HFF-Myc (cell line): ENCODE results near the gene CGREF1.

Experiments used
- DNase-seq: peaks from one replicate; pipeline ENCODE4 v3.0.0-alpha.2; 2011; ENCODE audit warnings: low read depth; ENCODE audit errors: extremely low read depth
- H3K4me3 ChIP-seq: replicated peaks from 2 replicates; pipeline ENCODE4 v1.5.1; 2011; ENCODE audit warnings: low read depth, mild to moderate bottlenecking, control low read depth, low read length
- TF ChIP-seq, protein P1 (sequence below): IDR thresholded peaks from 2 replicates; pipeline ENCODE4 v1.5.1; 2012; ENCODE audit warnings: mild to moderate bottlenecking, low read depth, low read length, control low read depth; ENCODE audit errors: missing control alignments

CGREF1 gene

GRCh38 chr2:27158468-27158867 lies 39.5 kb upstream of the CGREF1 start:
- no peak overlapping the region for H3K4me3 ChIP-seq
- TF ChIP-seq, protein P1, sequence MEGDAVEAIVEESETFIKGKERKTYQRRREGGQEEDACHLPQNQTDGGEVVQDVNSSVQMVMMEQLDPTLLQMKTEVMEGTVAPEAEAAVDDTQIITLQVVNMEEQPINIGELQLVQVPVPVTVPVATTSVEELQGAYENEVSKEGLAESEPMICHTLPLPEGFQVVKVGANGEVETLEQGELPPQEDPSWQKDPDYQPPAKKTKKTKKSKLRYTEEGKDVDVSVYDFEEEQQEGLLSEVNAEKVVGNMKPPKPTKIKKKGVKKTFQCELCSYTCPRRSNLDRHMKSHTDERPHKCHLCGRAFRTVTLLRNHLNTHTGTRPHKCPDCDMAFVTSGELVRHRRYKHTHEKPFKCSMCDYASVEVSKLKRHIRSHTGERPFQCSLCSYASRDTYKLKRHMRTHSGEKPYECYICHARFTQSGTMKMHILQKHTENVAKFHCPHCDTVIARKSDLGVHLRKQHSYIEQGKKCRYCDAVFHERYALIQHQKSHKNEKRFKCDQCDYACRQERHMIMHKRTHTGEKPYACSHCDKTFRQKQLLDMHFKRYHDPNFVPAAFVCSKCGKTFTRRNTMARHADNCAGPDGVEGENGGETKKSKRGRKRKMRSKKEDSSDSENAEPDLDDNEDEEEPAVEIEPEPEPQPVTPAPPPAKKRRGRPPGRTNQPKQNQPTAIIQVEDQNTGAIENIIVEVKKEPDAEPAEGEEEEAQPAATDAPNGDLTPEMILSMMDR = no peak
- no peak for DNase-seq

DNA sequence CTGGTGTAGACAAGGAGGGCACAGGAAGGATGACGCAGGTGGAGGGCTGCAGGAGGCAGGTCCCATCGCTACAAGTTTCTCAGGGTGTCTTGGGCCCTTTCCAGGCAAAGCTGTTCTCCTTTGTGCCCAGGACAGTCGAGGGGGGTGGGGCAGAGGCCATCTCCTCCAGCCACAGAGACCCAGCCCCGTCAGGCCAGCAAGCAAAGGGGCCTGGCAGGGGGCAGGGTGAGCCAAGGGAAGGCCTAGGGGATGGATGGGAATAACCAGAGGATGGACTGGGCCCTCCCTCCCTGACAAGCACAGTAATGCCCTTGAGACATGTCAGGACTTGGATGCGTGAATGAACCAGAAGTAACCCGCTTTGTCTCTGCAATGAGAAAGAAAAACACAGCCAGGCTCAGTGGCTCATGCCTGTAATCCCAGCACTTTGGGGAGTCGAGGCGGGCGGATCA lies 36.2 kb upstream of the CGREF1 start:
- TF ChIP-seq, protein P1 = no peak
- no peak for DNase-seq

GRCh38 chr2:27154488-27154887 lies 35.6 kb upstream of the CGREF1 start:
- TF ChIP-seq, protein P1 = no peak
- H3K4me3 ChIP-seq = no peak overlapping the region
- no peak for DNase-seq

More for the DNA sequence above, 36.2 kb upstream of the CGREF1 start:
- H3K4me3 ChIP-seq = no peak overlapping the region

DNA sequence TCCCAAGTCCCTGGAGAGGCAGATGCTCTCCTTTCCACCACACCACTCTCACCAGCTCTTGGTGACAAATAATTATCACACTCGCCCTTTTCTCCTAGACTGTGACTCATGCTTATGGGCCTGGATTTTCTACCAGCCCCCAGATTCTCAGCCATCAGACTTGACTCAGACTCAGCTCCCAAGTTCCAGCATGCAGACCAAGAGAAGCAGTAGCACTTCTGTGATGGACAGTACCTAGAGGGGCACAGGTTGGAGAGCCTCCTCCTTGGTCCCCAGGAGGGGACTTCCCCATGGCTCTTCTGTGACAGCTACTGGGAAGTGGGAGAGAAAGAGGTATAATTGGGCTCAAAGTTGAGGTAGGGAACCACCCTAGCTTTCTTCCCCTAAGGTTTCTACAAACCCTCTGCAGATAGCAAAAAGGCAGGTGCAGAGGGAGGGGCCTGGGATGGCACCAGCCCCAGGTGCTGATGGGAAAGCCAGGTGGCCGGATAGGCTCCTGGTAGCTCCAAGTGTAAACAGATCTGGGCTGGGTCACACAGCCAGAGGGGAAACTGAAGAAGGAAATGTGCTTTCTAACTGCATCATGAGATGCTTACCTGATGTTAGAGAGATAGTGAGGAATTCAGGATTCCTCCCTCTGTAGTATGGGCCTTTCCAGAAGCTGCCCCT lies 34.0 kb upstream of the CGREF1 start:
- no peak overlapping the region for H3K4me3 ChIP-seq
- TF ChIP-seq, protein P1 = no peak
- no peak for DNase-seq

GRCh38 chr2:27152102-27152795 lies 33.3 kb upstream of the CGREF1 start:
- no peak overlapping the region for H3K4me3 ChIP-seq
- DNase-seq = no peak
- TF ChIP-seq, protein P1 = no peak

DNA sequence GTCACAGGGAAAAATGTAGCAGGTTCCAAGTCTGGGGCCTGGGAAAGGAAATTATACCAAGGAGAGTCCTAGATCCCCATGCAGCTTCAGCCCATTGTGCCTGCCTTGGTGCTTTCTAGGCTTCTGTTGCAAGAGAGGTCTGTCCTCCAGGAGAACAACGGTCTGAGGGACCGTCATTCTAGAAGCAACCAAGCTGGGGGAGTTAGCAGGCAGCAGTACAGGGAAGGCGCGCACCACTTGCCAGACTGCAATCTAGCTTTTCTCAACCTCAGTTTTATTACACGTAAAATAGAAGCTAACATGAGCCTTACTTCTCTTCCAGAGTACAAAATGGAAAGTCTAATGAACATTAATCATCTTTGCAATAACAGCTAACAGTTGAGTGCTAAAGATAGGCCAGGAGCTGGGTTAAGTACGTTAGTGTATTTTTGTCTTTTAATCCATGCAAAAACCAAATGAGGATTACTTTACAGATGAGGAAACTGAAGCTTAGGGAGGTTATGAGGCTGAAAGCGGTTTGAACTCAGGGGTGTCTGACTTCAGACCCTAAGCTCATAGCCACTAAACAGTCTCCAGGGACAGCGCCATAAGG lies 31.8 kb upstream of the CGREF1 start:
- no peak overlapping the region for H3K4me3 ChIP-seq
- DNase-seq = no peak
- TF ChIP-seq, protein P1 = no peak
